Activated naive CD4-positive, alpha-beta T cell treated with anti-CD3 and anti-CD28 coated beads for 36 hours (primary cell): ENCODE measurements around the gene ZNF407. TPM values are rescaled to one million over a fixed set of nuclear protein-coding genes. Genes with fewer than 3 reads are reported as not detected.

ENCODE experiments used
- CTCF ChIA-PET: fragments of 350-600 bp; sonication (Branson Sonifier 250); formaldehyde crosslinking; loops from one replicate; lab custom pipeline; 2021; ENCODE audit warnings: antibody characterized with exemption; lab: Charles Lee
- DNase-seq: peaks from one replicate; pipeline ENCODE4 v3.0.0-alpha.2; 2020
- H3K27ac Mint-ChIP-seq: one replicate; pipeline ENCODE4 v1.8.0; 2021; ENCODE audit warnings: mild to moderate bottlenecking, mixed read lengths
- H3K27me3 Mint-ChIP-seq: one replicate; pipeline ENCODE4 v1.8.0; 2021; ENCODE audit warnings: low read depth, mixed read lengths
- H3K36me3 Mint-ChIP-seq: one replicate; pipeline ENCODE4 v1.8.0; 2021; ENCODE audit warnings: low read depth, mixed read lengths
- H3K4me1 Mint-ChIP-seq: one replicate; pipeline ENCODE4 v1.8.0; 2021; ENCODE audit warnings: low read depth, mixed read lengths
- H3K4me3 Mint-ChIP-seq: one replicate; pipeline ENCODE4 v1.8.0; 2021; ENCODE audit warnings: mild to moderate bottlenecking, moderate library complexity, mixed read lengths
- H3K9me3 Mint-ChIP-seq: one replicate; pipeline ENCODE4 v1.8.0; 2021; ENCODE audit warnings: mixed read lengths
- intact Hi-C: fragments of 100-400 bp; cut with micrococcal nuclease; formaldehyde crosslinking; loops from one replicate; pipeline ENCODE4 v1.15.1; 2023
- total RNA-seq, 2 experiments: library from RNA; stranded (reverse); gene quantifications; one replicate each; pipeline ENCODE4 v1.2.3, GENCODE V29; 2021

Gene ZNF407
- total RNA-seq, 2 experiments from 2014 or later, result 9.8 to 9.9 TPM

GRCh38 chr18:75109319-75109691, 511.6 kb downstream of the ZNF407 start:
- H3K36me3 Mint-ChIP-seq, result no peaks in the 10 kb centered on the region
- H3K4me1 Mint-ChIP-seq, result no peaks in the 10 kb centered on the region
- no peaks in the 10 kb centered on the region for H3K9me3 Mint-ChIP-seq
- H3K27me3 Mint-ChIP-seq, result no peaks in the 10 kb centered on the region
- intact Hi-C loops, result no loop called here
- CTCF ChIA-PET, result no interaction called here
- H3K27ac Mint-ChIP-seq, result no peak overlapping the region
- no peak for DNase-seq
- no peak overlapping the region for H3K4me3 Mint-ChIP-seq

DNA sequence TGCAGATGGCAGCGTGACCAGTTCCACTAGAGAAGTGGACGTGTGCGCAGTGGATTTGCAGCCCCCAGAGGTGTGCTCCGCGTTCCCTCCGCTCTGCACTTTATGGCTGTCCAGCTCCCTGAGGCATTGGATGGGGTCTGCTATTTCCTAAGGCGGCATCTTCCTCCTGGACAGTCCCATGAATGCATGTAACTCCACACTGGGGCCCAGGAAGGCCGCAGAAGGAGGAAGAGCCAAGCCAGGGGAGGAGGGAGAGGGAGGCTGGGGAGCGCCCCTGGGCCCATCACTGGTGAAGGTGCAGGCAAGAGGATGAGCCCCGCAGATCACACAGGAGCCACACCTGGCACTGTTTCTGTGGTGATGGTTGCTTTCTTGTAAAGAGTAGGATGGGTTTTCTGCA, 512.1 kb downstream of the ZNF407 start:
- Mint-ChIP-seq H3K36me3 (no peaks in the 10 kb centered on the region), H3K4me3 (no peak overlapping the region), H3K27me3 (no peaks in the 10 kb centered on the region), H3K9me3 (no peaks in the 10 kb centered on the region), H3K4me1 (no peaks in the 10 kb centered on the region), H3K27ac (no peak overlapping the region)
- intact Hi-C loops, result no loop called here
- DNase-seq, result no peak
- CTCF ChIA-PET, result no interaction called here

DNA sequence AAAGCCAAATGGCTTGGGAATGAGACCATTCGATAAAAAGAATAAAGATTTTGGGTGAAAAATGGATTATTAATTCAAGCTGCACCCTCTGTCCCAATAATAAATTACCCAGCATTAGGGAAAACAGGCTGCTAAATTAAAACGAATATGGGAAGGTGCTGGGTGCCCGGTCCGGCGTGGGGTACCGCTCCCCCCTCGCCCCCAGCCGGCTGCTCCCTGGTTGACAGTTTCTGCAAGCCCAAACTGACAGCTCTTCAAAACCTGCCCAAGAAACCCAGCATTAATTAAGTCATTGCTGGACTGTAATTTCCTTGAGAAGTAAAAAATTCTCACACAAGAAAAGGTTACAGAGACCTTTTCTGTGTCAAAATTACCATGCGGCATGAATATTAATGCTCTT, 512.6 kb downstream of the ZNF407 start:
- Mint-ChIP-seq H3K4me1 (peaks cover 3% of the 10 kb centered on the region), H3K27ac (no peak overlapping the region), H3K9me3 (no peaks in the 10 kb centered on the region), H3K27me3 (no peaks in the 10 kb centered on the region), H3K36me3 (no peaks in the 10 kb centered on the region), H3K4me3 (no peak overlapping the region)
- CTCF ChIA-PET, result no interaction called here
- intact Hi-C loops, result no loop called here
- DNase-seq, result no peak

DNA sequence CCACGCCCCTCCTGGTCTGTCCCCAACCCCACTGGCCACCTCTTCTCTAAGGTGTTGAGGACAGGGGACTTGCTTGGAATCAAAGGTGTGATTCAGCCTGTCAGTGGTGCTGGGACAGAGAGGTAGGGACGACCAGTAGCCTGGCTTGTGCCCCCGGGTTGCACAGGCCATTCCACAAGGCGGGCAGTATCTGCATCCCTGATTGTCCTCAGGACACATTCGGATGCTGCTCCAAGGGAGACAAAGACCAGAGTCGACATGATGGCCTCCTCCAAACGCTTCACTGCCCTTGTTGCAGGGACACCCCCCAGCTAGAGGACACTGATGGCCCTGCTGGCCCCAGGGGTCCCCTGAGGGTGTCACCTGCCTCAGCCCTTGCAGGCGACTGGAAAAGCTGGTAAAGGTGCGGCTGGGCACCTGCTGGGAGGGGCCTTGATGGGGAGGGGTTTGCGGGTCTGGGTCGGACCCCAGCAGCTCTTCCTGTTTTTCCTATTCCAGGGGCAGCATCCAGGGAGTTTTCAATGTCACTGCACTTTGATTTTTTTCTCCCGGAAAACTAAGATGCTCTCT, 513.3 kb downstream of the ZNF407 start:
- H3K9me3 Mint-ChIP-seq, result no peaks in the 10 kb centered on the region
- no peaks in the 10 kb centered on the region for H3K36me3 Mint-ChIP-seq
- intact Hi-C loops, result no loop called here
- CTCF ChIA-PET, result no interaction called here
- no peak overlapping the region for H3K4me3 Mint-ChIP-seq
- H3K27ac Mint-ChIP-seq, result no peak overlapping the region
- H3K27me3 Mint-ChIP-seq, result no peaks in the 10 kb centered on the region
- H3K4me1 Mint-ChIP-seq, result peaks cover 3% of the 10 kb centered on the region
- no peak for DNase-seq

- Mint-ChIP-seq H3K4me1 (peaks cover 3% of the 10 kb centered on the region), H3K9me3 (no peaks in the 10 kb centered on the region)
- CTCF ChIA-PET, result no interaction called here
Observed at GRCh38 chr18:75111760-75112159, 514.1 kb downstream of the ZNF407 start.

GRCh38 chr18:75112186-75113096, 514.8 kb downstream of the ZNF407 start:
- no peaks in the 10 kb centered on the region for H3K36me3 Mint-ChIP-seq
- H3K4me3 Mint-ChIP-seq, result no peak overlapping the region
- DNase-seq, result no peak
- H3K9me3 Mint-ChIP-seq, result no peaks in the 10 kb centered on the region
- no peak overlapping the region for H3K27ac Mint-ChIP-seq
- CTCF ChIA-PET, result no interaction called here
- H3K27me3 Mint-ChIP-seq, result no peaks in the 10 kb centered on the region
- H3K4me1 Mint-ChIP-seq, result peaks cover 3% of the 10 kb centered on the region
- intact Hi-C loops, result no loop called here

More at GRCh38 chr18:75111760-75112159, 514.1 kb downstream of the ZNF407 start:
- Mint-ChIP-seq H3K4me3 (no peak overlapping the region), H3K27me3 (no peaks in the 10 kb centered on the region), H3K27ac (no peak overlapping the region), H3K36me3 (no peaks in the 10 kb centered on the region)
- no peak for DNase-seq
- intact Hi-C loops, result no loop called here

- CTCF ChIA-PET, result no interaction called here
- Mint-ChIP-seq H3K27ac (no peak overlapping the region), H3K9me3 (no peaks in the 10 kb centered on the region), H3K4me1 (peaks cover 3% of the 10 kb centered on the region), H3K36me3 (no peaks in the 10 kb centered on the region), H3K27me3 (no peaks in the 10 kb centered on the region), H3K4me3 (no peak overlapping the region)
- intact Hi-C loops, result no loop called here
- no peak for DNase-seq
Observed at GRCh38 chr18:75113455-75113854, 515.8 kb downstream of the ZNF407 start.

DNA sequence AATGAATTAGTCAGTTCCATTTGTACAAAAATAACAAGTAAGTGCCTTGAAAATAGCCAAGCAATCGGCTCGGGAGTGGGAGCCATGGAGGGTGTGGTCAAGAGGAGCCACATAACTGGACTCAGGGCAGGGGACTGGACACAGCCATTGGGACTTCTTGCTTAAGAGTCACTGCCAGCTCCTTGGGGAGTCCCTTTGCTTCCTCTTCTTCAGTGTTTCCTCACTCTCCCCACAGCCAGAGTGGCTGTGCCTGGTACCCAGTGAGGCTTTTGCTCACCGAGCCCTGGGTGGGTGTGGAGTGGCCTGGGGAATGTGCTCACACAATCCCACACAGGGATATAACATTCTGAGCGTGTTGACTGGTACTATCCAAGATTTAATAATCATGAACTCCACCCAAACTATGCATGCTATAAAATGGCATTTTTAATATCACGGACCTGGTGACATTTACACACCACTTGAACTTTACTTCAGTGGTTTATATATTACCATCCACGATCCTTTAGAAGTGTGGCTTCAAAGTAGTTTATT, 516.6 kb downstream of the ZNF407 start:
- no peaks in the 10 kb centered on the region for H3K9me3 Mint-ChIP-seq
- H3K27me3 Mint-ChIP-seq, result no peaks in the 10 kb centered on the region
- CTCF ChIA-PET, result no interaction called here
- intact Hi-C loops, result no loop called here
- H3K4me3 Mint-ChIP-seq, result no peak overlapping the region
- H3K4me1 Mint-ChIP-seq, result peaks cover 3% of the 10 kb centered on the region
- no peaks in the 10 kb centered on the region for H3K36me3 Mint-ChIP-seq
- DNase-seq, result no peak
- H3K27ac Mint-ChIP-seq, result no peak overlapping the region

Other genes with a start within 250 kb of the ZNF407 start
- not detected for gene DIPK1C, start 140.6 kb upstream of the ZNF407 start, total RNA-seq
- 100 to 1,000 TPM; 101 to 107 TPM for gene CNDP2, start 101.5 kb upstream of the ZNF407 start, total RNA-seq
- not detected for gene CNDP1, start 63.4 kb upstream of the ZNF407 start, total RNA-seq